Measurements from ENCODE around the gene PLXNA2.

The PLXNA2 gene, protein sequence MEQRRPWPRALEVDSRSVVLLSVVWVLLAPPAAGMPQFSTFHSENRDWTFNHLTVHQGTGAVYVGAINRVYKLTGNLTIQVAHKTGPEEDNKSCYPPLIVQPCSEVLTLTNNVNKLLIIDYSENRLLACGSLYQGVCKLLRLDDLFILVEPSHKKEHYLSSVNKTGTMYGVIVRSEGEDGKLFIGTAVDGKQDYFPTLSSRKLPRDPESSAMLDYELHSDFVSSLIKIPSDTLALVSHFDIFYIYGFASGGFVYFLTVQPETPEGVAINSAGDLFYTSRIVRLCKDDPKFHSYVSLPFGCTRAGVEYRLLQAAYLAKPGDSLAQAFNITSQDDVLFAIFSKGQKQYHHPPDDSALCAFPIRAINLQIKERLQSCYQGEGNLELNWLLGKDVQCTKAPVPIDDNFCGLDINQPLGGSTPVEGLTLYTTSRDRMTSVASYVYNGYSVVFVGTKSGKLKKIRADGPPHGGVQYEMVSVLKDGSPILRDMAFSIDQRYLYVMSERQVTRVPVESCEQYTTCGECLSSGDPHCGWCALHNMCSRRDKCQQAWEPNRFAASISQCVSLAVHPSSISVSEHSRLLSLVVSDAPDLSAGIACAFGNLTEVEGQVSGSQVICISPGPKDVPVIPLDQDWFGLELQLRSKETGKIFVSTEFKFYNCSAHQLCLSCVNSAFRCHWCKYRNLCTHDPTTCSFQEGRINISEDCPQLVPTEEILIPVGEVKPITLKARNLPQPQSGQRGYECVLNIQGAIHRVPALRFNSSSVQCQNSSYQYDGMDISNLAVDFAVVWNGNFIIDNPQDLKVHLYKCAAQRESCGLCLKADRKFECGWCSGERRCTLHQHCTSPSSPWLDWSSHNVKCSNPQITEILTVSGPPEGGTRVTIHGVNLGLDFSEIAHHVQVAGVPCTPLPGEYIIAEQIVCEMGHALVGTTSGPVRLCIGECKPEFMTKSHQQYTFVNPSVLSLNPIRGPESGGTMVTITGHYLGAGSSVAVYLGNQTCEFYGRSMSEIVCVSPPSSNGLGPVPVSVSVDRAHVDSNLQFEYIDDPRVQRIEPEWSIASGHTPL (N-terminal part only)

GRCh38 chr1:208243967-208244916 lies at the start of gene PLXNA2:
Gene PLXNA2, minus strand, starts transcription at chr1:208244384. Its CDS starts 26,462 bp downstream, at chr1:208217922.
- DNase-seq (ENCODE audit: low read depth): peak; percentile 29

GRCh38 chr1:208292908-208293307 lies 48.7 kb upstream of the PLXNA2 start:
- DNase-seq (ENCODE audit: low read depth): no peak

DNA sequence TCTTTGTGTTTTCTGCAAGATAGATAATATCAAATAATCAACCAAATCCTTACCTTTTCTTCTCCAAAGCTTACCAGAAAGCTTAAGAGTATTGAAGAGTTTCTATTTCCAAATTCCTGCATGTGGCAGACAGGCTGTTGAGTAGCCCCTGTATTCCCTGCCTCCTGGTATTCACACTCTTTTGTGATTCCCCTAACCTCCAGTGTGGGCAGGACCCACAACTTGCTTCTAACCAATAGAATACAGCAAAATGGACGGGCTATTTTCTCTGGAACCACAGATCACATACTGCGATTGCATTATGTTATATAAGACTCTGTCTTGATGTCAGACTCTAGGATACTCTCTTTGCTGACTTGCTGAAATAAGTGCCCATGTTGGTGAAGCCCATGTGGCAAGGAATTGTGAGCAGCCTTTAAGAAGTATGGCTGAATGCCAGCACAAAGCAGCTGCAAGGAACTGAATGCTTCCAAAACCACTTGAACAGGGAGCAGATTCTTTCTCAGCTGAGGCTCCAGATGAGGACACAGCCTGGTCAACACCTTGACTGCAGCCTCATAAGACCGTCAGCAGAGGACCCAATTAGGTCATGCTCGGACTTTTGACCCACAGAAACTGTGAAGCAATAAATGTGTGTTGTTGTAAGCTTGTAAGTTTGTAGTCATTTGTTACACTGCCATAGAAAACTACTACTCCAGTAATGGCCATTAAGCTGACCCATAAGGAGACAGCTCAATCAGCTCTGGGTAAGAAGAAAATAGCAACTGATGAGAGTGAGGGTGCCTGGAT lies 47.9 kb upstream of the PLXNA2 start:
- no peak for DNase-seq (ENCODE audit: low read depth)

- DNase-seq (ENCODE audit: low read depth): no peak
These were observed 46.9 kb upstream of the PLXNA2 start for GRCh38 chr1:208291129-208291528.

DNA sequence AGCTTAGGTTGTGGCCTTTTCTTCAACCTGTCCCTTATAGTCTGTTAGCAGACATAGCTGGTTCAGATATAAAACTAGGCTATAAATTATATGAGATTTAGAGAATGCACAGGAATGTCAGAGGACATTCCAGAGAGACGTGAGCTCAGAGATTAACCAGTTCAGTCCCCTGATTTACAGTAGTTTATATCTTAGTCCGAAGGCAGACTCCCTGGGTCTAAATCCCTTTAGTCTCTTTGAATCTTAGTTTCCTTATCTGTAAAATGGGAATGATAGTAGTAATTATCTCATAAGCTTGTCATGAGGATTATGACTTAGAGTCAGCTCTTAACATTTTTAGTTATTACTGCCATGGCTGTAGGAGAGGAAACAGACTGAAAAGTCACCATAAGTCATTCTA lies 45.5 kb upstream of the PLXNA2 start:
- DNase-seq (ENCODE audit: low read depth): no peak

DNA sequence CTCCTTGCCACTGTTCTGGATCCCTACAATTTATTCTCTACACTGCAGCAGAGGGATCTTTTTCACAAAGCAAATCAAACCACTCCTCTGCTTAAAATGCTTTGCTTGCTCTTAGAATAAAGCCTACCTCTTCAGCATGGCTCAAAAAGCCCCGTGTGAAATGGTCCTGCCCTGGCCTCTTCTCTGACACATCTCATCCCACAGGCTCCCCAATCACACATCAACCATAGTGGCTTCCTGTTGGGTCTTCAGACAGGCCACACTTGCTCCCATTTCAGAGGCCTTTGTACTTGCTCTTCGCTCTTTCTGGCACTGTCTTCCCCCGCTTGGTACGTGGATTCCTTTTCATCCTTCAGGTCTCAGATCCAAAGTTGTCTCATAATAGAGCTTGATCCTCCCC lies 44.3 kb upstream of the PLXNA2 start:
- no peak for DNase-seq (ENCODE audit: low read depth)

DNA sequence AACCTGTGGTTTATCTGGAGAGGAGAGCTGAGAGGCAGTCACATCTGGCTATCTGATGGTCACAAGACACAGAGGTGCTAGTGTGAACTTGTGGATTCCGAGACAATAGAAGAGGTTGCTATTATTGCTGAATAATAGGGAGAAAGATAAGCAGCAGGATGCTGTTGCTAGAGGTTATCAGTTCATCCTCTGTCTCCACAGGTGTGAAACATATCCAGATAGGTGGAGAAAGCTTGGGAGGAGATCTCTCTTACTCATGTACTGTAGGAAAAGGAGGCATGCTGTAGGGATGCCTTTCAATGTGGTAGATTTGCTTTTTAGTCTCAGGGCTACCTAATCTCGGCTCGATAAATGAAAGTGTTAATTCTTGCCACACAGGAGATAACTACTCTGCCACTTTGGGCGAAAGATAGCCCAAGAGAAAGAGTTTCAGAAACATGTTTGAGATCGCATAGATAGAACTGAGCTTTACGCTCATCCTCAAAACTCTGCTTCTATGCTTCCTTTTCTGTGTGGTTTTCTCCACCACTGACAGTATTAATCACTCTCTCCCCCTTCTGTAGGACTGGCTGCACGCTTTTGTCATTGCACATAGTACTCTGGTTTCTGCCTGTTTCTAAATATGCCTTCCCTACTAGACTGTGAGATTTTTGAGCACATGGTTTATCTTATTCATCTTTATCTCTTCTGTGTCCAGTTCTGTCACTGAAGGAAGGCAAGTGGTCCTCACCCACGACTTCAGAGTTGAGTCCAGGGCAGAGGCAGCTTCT lies 36.7 kb upstream of the PLXNA2 start:
- no peak for DNase-seq (ENCODE audit: low read depth)

- no peak for DNase-seq (ENCODE audit: low read depth)
These were observed 35.8 kb upstream of the PLXNA2 start for GRCh38 chr1:208279826-208280588.

GRCh38 chr1:208278638-208279037 lies 34.5 kb upstream of the PLXNA2 start:
- no peak for DNase-seq (ENCODE audit: low read depth)

DNA sequence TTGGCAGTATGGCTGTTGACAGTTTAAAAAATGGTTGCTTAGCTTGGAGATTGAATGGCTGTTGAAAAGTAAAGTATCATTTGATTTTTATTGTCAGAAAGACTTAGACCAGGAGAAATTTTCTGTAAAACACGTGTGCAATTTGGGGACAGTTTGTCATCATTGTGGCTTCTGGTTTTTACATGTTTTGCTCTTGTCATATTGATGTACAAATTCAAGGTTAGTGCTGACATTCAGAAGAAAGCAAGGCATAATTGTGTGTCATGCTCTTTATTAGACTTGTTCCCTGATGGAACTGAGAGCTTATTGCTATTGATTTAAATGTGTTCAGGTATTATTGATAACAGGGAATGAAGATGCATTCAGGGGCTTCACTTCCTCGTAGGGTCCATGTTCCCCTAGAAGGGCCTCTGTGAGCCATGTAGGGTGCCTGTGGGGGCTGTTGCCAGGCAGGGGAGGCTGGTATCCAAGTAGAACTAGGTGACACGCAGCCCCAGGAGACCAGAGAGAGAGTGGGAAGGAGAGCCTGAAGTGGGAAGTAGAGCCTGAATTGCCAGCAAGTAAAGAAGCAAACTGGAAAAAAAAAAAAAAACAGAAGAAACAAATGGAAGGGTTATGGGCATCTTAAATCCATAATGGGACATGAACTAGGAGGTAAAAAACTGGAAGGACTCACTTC lies 32.7 kb upstream of the PLXNA2 start:
- no peak for DNase-seq (ENCODE audit: low read depth)

DNA sequence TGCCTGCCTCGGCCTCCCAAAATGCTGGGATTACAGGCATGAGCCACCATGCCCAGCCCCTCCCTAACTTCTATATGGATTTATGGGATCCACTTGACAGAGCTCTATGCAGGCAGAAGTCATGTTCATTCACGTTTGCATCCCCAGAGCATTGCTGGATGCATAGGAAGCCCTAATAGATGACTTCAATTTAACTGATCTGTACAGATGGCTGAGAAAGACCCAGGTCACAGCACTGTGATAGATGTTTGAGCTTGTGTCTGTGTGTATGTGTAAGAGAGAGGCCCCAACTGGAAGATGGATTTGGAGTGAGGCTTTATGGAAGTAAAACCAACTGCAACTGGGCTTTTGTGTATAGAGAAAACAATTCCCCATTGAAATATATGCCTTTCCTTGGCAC lies 30.9 kb upstream of the PLXNA2 start:
- DNase-seq (ENCODE audit: low read depth): no peak

DNA sequence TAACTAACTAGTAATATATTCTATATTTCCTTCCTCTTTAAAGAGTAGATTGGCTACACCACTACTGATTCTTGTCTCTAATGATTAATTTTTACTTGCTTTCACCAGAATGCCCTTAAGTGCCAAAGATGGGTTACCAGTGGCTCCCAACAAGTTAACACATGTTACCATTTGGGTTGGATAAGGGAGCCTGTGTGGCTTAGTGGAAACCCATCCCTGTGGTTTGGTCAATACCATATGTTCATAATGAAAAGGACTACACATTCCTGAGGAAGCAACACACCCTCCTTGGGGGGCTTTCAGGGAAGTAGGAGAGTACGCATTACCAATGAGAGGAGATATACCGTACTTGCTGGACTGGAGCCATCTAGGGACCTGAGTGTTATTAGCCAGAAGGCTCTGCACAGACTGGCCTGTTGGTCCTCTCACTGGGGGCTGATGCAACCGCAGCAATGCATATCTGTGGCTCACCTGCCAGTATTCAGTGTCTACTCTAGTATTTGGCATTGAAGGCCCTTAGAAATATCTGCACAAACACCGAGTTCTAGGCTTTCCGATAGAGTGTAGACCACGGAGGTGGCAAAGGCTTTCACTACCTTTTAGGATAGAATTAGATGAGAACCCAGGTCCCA lies 29.3 kb upstream of the PLXNA2 start:
- no peak for DNase-seq (ENCODE audit: low read depth)

DNA sequence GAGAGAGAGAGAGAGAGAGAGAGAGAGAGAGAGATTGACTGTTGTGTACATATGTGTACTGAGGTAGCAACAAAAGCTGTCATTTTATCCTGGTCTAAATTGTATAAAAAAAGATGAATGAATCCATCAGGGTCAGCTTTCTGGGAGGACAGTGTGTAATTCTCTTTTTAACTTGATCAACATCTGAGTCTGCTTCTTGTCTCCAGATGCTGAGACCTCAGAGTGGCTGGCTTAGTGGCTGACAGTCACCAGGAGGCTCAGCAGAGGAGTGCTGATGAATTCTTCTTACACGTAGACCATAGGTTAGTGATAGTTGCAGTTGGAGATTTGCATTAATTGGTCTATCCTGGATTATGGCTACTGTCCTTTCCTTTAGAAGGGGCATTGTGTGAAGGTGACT lies 28.5 kb upstream of the PLXNA2 start:
- DNase-seq (ENCODE audit: low read depth): no peak

- no peak for DNase-seq (ENCODE audit: low read depth)
These were observed 28.1 kb upstream of the PLXNA2 start for GRCh38 chr1:208272311-208272710.

DNA sequence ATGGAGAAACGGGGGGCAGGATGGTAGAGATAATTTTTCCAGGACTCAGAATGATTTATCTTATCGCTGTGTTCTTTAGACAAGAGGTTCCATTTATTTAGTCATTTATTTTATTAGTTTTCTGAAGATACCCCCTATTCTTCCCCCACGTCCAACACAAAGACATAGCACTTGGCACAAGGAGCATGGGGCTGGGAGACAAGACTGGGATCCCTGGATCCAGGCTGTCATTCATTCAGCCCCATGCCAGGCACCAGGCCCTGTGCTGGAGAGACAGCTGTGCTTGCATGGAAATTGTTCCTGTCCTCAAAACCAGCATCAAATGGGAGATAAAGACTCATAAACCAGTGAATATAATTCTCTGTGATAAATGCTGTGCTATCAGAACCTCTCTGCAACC lies 27.1 kb upstream of the PLXNA2 start:
- DNase-seq (ENCODE audit: low read depth): no peak

DNA sequence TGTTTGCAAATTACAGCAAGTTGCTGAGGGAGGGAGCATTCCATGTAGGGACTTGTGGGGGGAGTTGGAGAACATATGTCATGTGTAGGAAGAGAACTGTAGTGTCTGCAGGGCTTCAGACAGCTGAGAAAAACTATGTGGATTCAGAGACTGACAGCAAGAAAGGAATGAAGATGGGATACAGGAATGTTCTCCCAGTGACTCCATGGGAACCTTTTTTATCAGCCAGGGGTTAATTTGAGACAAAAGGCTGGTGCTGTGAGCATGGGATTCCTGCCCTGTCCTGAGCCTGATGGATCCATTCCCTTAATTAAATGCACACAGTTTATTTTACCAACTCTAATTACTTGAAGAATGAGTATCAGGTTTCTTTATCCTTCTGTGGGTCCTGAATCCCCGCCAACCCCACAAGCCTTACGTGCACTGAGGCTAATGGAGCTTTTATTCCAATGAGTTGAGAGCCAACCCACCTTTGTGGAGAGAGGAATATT lies 26.5 kb upstream of the PLXNA2 start:
- no peak for DNase-seq (ENCODE audit: low read depth)

- no peak for DNase-seq (ENCODE audit: low read depth)
These were observed 25.1 kb upstream of the PLXNA2 start for GRCh38 chr1:208269338-208269666.

Measured in stimulated activated CD8-positive, alpha-beta memory T cell treated with anti-CD3 and anti-CD28 coated beads, Interleukin-15, amount 100 ng/mL, for 1 hour (primary cell).